WTC11 (cell line): ENCODE results near the gene BDP1. TPM values are rescaled to one million over a fixed set of nuclear protein-coding genes. Genes with fewer than 3 reads are reported as not detected.
A peak's percentile ranks its signal among the peaks of the same experiment; 100 is the strongest.

ENCODE experiments used
- ATAC-seq: fragments of 200-7000 bp; cut with Tn5 transposase; 2 replicates; pipeline ENCODE4 v1.10.0; 2021; ENCODE audit warnings: mild to moderate bottlenecking, moderate library complexity
- CTCF ChIA-PET: fragments of 300-600 bp; sonication (Branson Sonifier 250); formaldehyde crosslinking; loops from one replicate; lab custom pipeline; 2021; ENCODE audit warnings: antibody characterized with exemption; lab: Charles Lee
- POLR2A ChIA-PET: fragments of 350-600 bp; sonication (Branson Sonifier 250); formaldehyde crosslinking; loops from one replicate; lab custom pipeline; 2021; ENCODE audit warnings: antibody characterized with exemption; lab: Charles Lee
- DNase-seq: peaks from one replicate; pipeline ENCODE4 v3.0.0; 2021; ENCODE audit warnings: low spot score
- H3K27ac Mint-ChIP-seq: 2 replicates; pipeline ENCODE4 v1.8.0; 2021; ENCODE audit warnings: mixed read lengths
- H3K27me3 Mint-ChIP-seq: 2 replicates; pipeline ENCODE4 v1.8.0; 2021; ENCODE audit warnings: low read depth, mild to moderate bottlenecking, moderate library complexity, mixed read lengths
- H3K36me3 Mint-ChIP-seq: 2 replicates; pipeline ENCODE4 v1.8.0; 2021; ENCODE audit warnings: mixed read lengths
- H3K4me1 Mint-ChIP-seq: 2 replicates; pipeline ENCODE4 v1.8.0; 2022; ENCODE audit warnings: mixed read lengths
- H3K4me3 Mint-ChIP-seq: 2 replicates; pipeline ENCODE4 v1.8.0; 2021; ENCODE audit warnings: mild to moderate bottlenecking, moderate library complexity, mixed read lengths
- H3K9me3 Mint-ChIP-seq: 2 replicates; pipeline ENCODE4 v1.8.0; 2021; ENCODE audit warnings: mixed read lengths
- ATF1 ChIP-seq: sonication (generic); formaldehyde crosslinking; IDR thresholded peaks from 2 replicates; pipeline ENCODE4 v1.8.1; 2023; ENCODE audit warnings: mild to moderate bottlenecking, moderate library complexity, missing genetic modification reagents
- CTCF ChIP-seq: fragments of 200-600 bp; IDR thresholded peaks from 2 replicates; pipeline ENCODE4 v1.8.0; 2022; ENCODE audit warnings: antibody characterized with exemption
- E2F1 ChIP-seq: sonication (generic); formaldehyde crosslinking; IDR thresholded peaks from 2 replicates; pipeline ENCODE4 v1.8.0; 2022; ENCODE audit warnings: mild to moderate bottlenecking, missing genetic modification reagents
- E2F5 ChIP-seq: sonication (generic); formaldehyde crosslinking; IDR thresholded peaks from 2 replicates; pipeline ENCODE4 v1.8.1; 2022; ENCODE audit warnings: mild to moderate bottlenecking, moderate library complexity, missing genetic modification reagents
- ERG ChIP-seq: fragments of 250-450 bp; sonication (Bioruptor Pico); IDR thresholded peaks from 2 replicates; pipeline ENCODE4 v1.8.0; 2021; ENCODE audit warnings: mild to moderate bottlenecking
- ESRRA ChIP-seq: sonication (generic); formaldehyde crosslinking; IDR thresholded peaks from 2 replicates; pipeline ENCODE4 v1.8.1; 2022; ENCODE audit warnings: mild to moderate bottlenecking, missing genetic modification reagents, borderline replicate concordance
- FOXJ3 ChIP-seq: sonication (generic); formaldehyde crosslinking; IDR thresholded peaks from 2 replicates; pipeline ENCODE4 v1.9.0; 2021; ENCODE audit warnings: missing genetic modification reagents, mild to moderate bottlenecking, borderline replicate concordance
- JAZF1 ChIP-seq: fragments of 250-450 bp; sonication (Bioruptor Pico); IDR thresholded peaks from 2 replicates; pipeline ENCODE4 v1.9.0; 2021; ENCODE audit warnings: moderate library complexity, mild to moderate bottlenecking, inconsistent platforms
- KAT7 ChIP-seq: sonication (generic); formaldehyde crosslinking; IDR thresholded peaks from 2 replicates; pipeline ENCODE4 v1.8.1; 2023; ENCODE audit warnings: missing genetic modification reagents, mild to moderate bottlenecking, borderline replicate concordance
- MYBL2 ChIP-seq: sonication (generic); formaldehyde crosslinking; IDR thresholded peaks from 2 replicates; pipeline ENCODE4 v1.8.1; 2023; ENCODE audit warnings: mild to moderate bottlenecking, moderate library complexity, missing genetic modification reagents
- NR2C2 ChIP-seq: sonication (generic); formaldehyde crosslinking; IDR thresholded peaks from 2 replicates; pipeline ENCODE4 v1.8.0; 2022; ENCODE audit warnings: mild to moderate bottlenecking, missing genetic modification reagents
- PRDM15 ChIP-seq: sonication (generic); formaldehyde crosslinking; IDR thresholded peaks from 2 replicates; pipeline ENCODE4 v1.8.0; 2022; ENCODE audit warnings: missing genetic modification reagents
- TCF7 ChIP-seq: sonication (generic); formaldehyde crosslinking; IDR thresholded peaks from 2 replicates; pipeline ENCODE4 v1.8.0; 2022; ENCODE audit warnings: mild to moderate bottlenecking, low read depth, missing genetic modification reagents, moderate library complexity
- TEAD4 ChIP-seq: sonication (generic); formaldehyde crosslinking; IDR thresholded peaks from 2 replicates; pipeline ENCODE4 v1.8.0; 2022; ENCODE audit warnings: mild to moderate bottlenecking, missing genetic modification reagents
- USF2 ChIP-seq: sonication (generic); formaldehyde crosslinking; IDR thresholded peaks from 2 replicates; pipeline ENCODE4 v1.8.1; 2023; ENCODE audit warnings: mild to moderate bottlenecking, missing genetic modification reagents, moderate library complexity
- ZBTB21 ChIP-seq: sonication (generic); formaldehyde crosslinking; IDR thresholded peaks from 2 replicates; pipeline ENCODE4 v1.8.1; 2023; ENCODE audit warnings: mild to moderate bottlenecking, missing genetic modification reagents, borderline replicate concordance
- ZNF121 ChIP-seq: sonication (generic); formaldehyde crosslinking; IDR thresholded peaks from 2 replicates; pipeline ENCODE4 v1.8.0; 2023; ENCODE audit warnings: missing genetic modification reagents
- ZNF232 ChIP-seq: sonication (generic); formaldehyde crosslinking; IDR thresholded peaks from 2 replicates; pipeline ENCODE4 v1.8.0; 2022; ENCODE audit warnings: mild to moderate bottlenecking, missing genetic modification reagents
- ZNF263 ChIP-seq: sonication (generic); formaldehyde crosslinking; IDR thresholded peaks from 2 replicates; pipeline ENCODE4 v1.8.1; 2022; ENCODE audit warnings: low read depth, mild to moderate bottlenecking, moderate library complexity, missing genetic modification reagents
- total RNA-seq: library from RNA; stranded (reverse); gene quantifications from 3 replicates; pipeline ENCODE4 v1.2.3, GENCODE V29; 2021

The BDP1 gene
- total RNA-seq, 1 experiment from 2014 or later = 34.7 TPM

- no peak for ATAC-seq
- Mint-ChIP-seq H3K27me3 (no peaks in the 10 kb centered on the region), H3K4me3 (no peak overlapping the region), H3K4me1 (no peaks in the 10 kb centered on the region), H3K9me3 (no peaks in the 10 kb centered on the region), H3K36me3 (peaks cover 55% of the 10 kb centered on the region), H3K27ac (no peak overlapping the region)
- POLR2A ChIA-PET = no interaction called here
- TF ChIP-seq ZNF263 (CRISPR knock-in tag) = no peak
- no peak for TF ChIP-seq ATF1 (CRISPR knock-in tag)
- TF ChIP-seq TCF7 (CRISPR knock-in tag) = no peak
- TF ChIP-seq ERG = no peak
- no peak for TF ChIP-seq KAT7 (CRISPR knock-in tag)
- TF ChIP-seq JAZF1 = no peak
- TF ChIP-seq E2F1 (CRISPR knock-in tag) = no peak
- no peak for TF ChIP-seq TEAD4 (CRISPR knock-in tag)
- no peak for TF ChIP-seq ESRRA (CRISPR knock-in tag)
- no peak for DNase-seq
- CTCF ChIA-PET = interaction anchor here (1.8 kb wide), 1 partner anchor 227 kb away, joined by 4 read pairs; no protein-coding TSS in a partner anchor
These were observed 15.7 kb downstream of the BDP1 start for GRCh38 chr5:71471193-71471592.

GRCh38 chr5:71475788-71476384, 20.4 kb downstream of the BDP1 start:
- ATAC-seq (peak; percentile 87), DNase-seq (no peak)
- TF ChIP-seq FOXJ3 (CRISPR knock-in tag) (no peak), ZNF232 (CRISPR knock-in tag) (no peak), E2F5 (CRISPR knock-in tag) (no peak), ZBTB21 (CRISPR knock-in tag) (no peak), CTCF (peak; percentile 51; the same call in 1 of the 2 replicates)
- H3K27ac Mint-ChIP-seq = peak overlapping the region; percentile 31
- H3K36me3 Mint-ChIP-seq = peaks cover 49% of the 10 kb centered on the region
- no peaks in the 10 kb centered on the region for H3K27me3 Mint-ChIP-seq
- POLR2A ChIA-PET = no interaction called here
- no peaks in the 10 kb centered on the region for H3K4me1 Mint-ChIP-seq
- H3K9me3 Mint-ChIP-seq = no peaks in the 10 kb centered on the region
- CTCF ChIA-PET = interaction anchor here (0.6 to 1.7 kb wide), 14 partner anchors 11 to 282 kb away, joined by 3 to 11 read pairs (median 6); partner anchors contain the start of genes BDP1 and MCCC2
- H3K4me3 Mint-ChIP-seq = no peak overlapping the region

- CTCF ChIA-PET = no interaction called here
- no peak overlapping the region for H3K4me3 Mint-ChIP-seq
- no peak overlapping the region for H3K27ac Mint-ChIP-seq
- POLR2A ChIA-PET = interaction anchor here (0.6 kb wide), 1 partner anchor 425 kb away, joined by 5 read pairs; no protein-coding TSS in a partner anchor
- H3K9me3 Mint-ChIP-seq = no peaks in the 10 kb centered on the region
- ATAC-seq (no peak), DNase-seq (no peak)
- H3K4me1 Mint-ChIP-seq = no peaks in the 10 kb centered on the region
- peaks cover 44% of the 10 kb centered on the region for H3K36me3 Mint-ChIP-seq
- H3K27me3 Mint-ChIP-seq = no peaks in the 10 kb centered on the region
- TF ChIP-seq FOXJ3 (CRISPR knock-in tag) = no peak
- TF ChIP-seq ZNF263 (CRISPR knock-in tag) = no peak
- TF ChIP-seq ZNF121 (CRISPR knock-in tag) = no peak
- TF ChIP-seq ZNF232 (CRISPR knock-in tag) = no peak
- no peak for TF ChIP-seq PRDM15
- no peak for TF ChIP-seq USF2 (CRISPR knock-in tag)
- no peak for TF ChIP-seq NR2C2 (CRISPR knock-in tag)
- TF ChIP-seq E2F5 (CRISPR knock-in tag) = no peak
- no peak for TF ChIP-seq ERG
- TF ChIP-seq MYBL2 (CRISPR knock-in tag) = no peak
These were observed 26.0 kb downstream of the BDP1 start for GRCh38 chr5:71481441-71481840.
